Measurements from ENCODE around the gene GPR78. TPM values are rescaled to one million over a fixed set of nuclear protein-coding genes. Genes with fewer than 3 reads are reported as not detected.

The GPR78 gene
- total RNA-seq, 1 experiment from 2014 or later: not detected

DNA sequence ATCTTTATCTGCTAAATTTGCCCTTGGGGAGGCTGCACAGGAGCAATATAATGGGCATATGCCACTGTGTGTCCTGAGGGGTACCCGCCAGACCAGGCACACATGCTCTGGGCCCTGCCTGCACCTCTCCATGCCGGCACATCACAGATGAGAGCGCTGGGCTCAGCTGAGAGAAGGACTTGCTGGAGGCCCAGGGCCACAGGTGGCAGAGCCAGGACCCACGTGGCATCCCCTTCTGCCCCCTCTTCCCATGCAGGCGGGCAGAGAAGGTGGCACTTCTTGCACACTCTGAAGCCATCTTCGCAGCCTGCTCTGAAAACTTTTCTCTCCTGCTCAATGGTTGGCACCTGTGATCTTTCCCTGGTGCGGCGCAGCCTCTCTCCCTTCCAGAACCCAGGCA is 32.5 kb downstream of the GPR78 start:
- TF ChIP-seq POLR2AphosphoS5 (IDR thresholded peaks at IDR 0.05; ENCODE audit: low read depth, low read length): no peak
- TF ChIP-seq REST (IDR thresholded peaks at IDR 0.05; ENCODE audit: insufficient read depth in 1 of 2, low read depth in 2 of 2, low read length in 1 of 2): no peak
- no peak for TF ChIP-seq TCF7L2 (IDR thresholded peaks at IDR 0.05; ENCODE audit: low read depth, low read length)
- TF ChIP-seq CTCF (IDR thresholded peaks at IDR 0.05): no peak
- TF ChIP-seq SIN3A (IDR thresholded peaks at IDR 0.05; ENCODE audit: borderline replicate concordance, insufficient read depth, low read depth, low read length): no peak
- Histone ChIP-seq H3K4me1 (ENCODE audit: control insufficient read depth, insufficient read depth, low read length) (no peaks in the 10 kb centered on the region), H3K27ac (ENCODE audit: low read length) (no peak overlapping the region), H3K27me3 (ENCODE audit: control insufficient read depth, insufficient read depth, low read length) (no peaks in the 10 kb centered on the region), H3K4me3 (ENCODE audit: low read depth in 2 of 2, low read length in 2 of 2) (no peak overlapping the region), H3K36me3 (ENCODE audit: control insufficient read depth, insufficient read depth, low read length) (no peaks in the 10 kb centered on the region), H3K9me3 (ENCODE audit: control insufficient read depth, insufficient read depth, low read depth, low read length) (no peaks in the 10 kb centered on the region)
- CTCF ChIA-PET: no interaction called here
- POLR2A ChIA-PET: no interaction called here
- intact Hi-C loops (cut with micrococcal nuclease; ENCODE audit: unreplicated experiment): no loop called here
- in situ Hi-C loops (cut with HindIII; ENCODE audit: low pct_unique_long_range_greater_than_20kb, low sequenced_read_pairs): no loop called here
- DNase-seq (ENCODE audit: low read depth, low spot score) (no peak), ATAC-seq (no peak)
- BruUV-seq (replicated peaks): no TSS peak

GRCh38 chr4:8613421-8614364 is 33.5 kb downstream of the GPR78 start:
- Histone ChIP-seq H3K4me3 (ENCODE audit: low read depth in 2 of 2, low read length in 2 of 2) (no peak overlapping the region), H3K27ac (ENCODE audit: low read length) (no peak overlapping the region), H3K4me1 (ENCODE audit: control insufficient read depth, insufficient read depth, low read length) (no peaks in the 10 kb centered on the region), H3K27me3 (ENCODE audit: control insufficient read depth, insufficient read depth, low read length) (no peaks in the 10 kb centered on the region), H3K9me3 (ENCODE audit: control insufficient read depth, insufficient read depth, low read depth, low read length) (no peaks in the 10 kb centered on the region), H3K36me3 (ENCODE audit: control insufficient read depth, insufficient read depth, low read length) (no peaks in the 10 kb centered on the region)
- intact Hi-C loops (cut with micrococcal nuclease; ENCODE audit: unreplicated experiment): no loop called here
- no TSS peak for BruUV-seq (replicated peaks)
- DNase-seq (ENCODE audit: low read depth, low spot score) (no peak), ATAC-seq (no peak)
- in situ Hi-C loops (cut with HindIII; ENCODE audit: low pct_unique_long_range_greater_than_20kb, low sequenced_read_pairs): no loop called here
- ChIA-PET CTCF (no interaction called here), POLR2A (no interaction called here)
- TF ChIP-seq CTCF (IDR thresholded peaks at IDR 0.05) (no peak), TCF7L2 (IDR thresholded peaks at IDR 0.05; ENCODE audit: low read depth, low read length) (no peak), SIN3A (IDR thresholded peaks at IDR 0.05; ENCODE audit: borderline replicate concordance, insufficient read depth, low read depth, low read length) (no peak), REST (IDR thresholded peaks at IDR 0.05; ENCODE audit: insufficient read depth in 1 of 2, low read depth in 2 of 2, low read length in 1 of 2) (no peak), POLR2AphosphoS5 (IDR thresholded peaks at IDR 0.05; ENCODE audit: low read depth, low read length) (no peak)
